Forelimb muscle (tissue), 1 donor: ENCODE measurements around the gene NUAK1. TPM values are rescaled to one million over a fixed set of nuclear protein-coding genes. Genes with fewer than 3 reads are reported as not detected.
"Not testable (repeated sequence)": the region's sequence is repeated elsewhere in the genome, so short reads cannot be mapped to it uniquely, and the experiment has no call there.

Source experiments
- DNase-seq: peaks from one replicate; pipeline ENCODE4 v3.0.0-alpha.2; 2013; ENCODE audit warnings: low read depth
- polyA plus RNA-seq: library from polyadenylated mRNA; unstranded; fragments of 120-200 nt; gene quantifications from one replicate; pipeline ENCODE4 v1.2.1, GENCODE V29; 2013; ENCODE audit not compliant: insufficient read length

NUAK1 gene
- polyA plus RNA-seq, 1 donor, result 9.6 TPM

DNA sequence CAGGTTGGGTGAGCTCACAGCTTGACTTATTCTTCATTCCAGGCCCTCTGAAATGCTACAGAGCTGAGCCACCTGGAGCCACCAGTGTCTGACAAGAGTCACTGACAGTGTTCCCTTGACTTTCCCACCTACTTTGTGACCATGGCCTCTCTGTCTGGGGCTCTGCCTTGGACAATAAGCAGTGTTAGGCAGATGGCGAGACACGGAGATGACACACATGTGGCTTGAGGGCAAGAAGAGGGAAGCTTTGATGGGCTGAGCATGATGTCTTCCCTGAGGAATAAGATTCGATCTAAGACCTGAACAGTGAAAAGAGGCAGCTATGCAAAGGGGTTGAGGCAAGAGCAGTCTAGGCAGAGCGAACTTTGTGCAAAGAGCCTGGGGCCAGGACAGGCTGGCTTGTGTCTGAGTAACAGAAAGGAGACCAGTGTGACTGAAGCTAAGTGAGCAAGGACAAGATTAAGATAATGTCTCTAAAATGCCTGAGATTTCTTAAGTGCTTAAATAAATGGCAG is 105.5 kb downstream of the NUAK1 start:
- DNase-seq, result no peak

DNA sequence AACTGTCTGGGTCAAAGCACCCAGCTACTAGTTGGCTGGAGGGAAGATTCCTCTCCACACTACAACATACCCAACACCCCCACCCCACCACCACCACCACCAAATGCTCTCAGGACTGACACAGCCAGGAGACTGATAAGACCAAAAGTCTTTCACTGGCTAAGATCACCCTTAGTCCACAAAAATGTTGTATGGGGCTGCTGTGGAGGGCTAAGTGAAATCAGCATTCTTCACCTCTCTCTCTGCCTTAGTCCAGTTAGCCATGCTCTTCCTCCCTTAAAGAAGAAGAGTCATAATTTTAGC is 106.2 kb downstream of the NUAK1 start:
- no peak for DNase-seq

DNA sequence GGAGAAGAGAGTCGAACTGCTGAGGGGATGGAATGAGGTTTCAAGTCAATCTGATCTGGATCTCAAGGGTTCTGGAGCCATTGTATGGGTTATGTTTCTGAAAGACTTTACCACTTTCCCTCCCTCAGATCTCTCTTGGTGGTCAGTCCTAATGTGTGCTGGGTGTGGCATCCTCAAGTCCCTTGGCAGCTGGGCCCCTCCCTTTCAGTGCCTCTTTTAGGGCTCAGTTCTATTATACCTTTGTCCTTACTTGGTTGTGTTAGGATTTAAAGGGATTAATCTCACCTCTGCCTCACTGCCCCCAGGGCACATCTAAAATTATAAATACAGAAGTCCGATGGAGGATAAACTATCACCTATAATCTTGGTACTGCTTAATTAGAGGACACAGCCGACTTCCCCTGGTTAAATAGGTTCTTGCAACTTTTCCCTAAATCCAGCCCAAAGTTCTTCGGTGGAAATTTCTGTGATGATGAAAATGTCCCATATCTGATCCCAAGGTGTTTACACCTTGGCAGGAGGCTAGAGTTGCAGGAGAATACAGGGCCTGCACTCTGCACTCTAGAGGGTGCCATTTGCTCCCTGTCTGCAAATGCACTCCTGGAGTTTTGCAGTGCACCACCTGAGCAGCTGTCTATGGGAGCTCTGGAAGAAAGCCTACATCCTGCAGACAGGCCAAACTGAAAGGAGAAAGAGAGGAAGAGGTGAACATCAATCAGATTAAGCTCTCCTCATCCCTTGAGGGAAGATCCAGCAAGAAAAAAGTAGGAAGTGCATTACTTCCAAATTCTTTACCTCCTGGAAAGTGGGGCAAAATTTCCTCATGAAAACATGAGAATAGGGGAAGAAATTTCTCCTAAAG is 106.8 kb downstream of the NUAK1 start:
- DNase-seq, result no peak

DNA sequence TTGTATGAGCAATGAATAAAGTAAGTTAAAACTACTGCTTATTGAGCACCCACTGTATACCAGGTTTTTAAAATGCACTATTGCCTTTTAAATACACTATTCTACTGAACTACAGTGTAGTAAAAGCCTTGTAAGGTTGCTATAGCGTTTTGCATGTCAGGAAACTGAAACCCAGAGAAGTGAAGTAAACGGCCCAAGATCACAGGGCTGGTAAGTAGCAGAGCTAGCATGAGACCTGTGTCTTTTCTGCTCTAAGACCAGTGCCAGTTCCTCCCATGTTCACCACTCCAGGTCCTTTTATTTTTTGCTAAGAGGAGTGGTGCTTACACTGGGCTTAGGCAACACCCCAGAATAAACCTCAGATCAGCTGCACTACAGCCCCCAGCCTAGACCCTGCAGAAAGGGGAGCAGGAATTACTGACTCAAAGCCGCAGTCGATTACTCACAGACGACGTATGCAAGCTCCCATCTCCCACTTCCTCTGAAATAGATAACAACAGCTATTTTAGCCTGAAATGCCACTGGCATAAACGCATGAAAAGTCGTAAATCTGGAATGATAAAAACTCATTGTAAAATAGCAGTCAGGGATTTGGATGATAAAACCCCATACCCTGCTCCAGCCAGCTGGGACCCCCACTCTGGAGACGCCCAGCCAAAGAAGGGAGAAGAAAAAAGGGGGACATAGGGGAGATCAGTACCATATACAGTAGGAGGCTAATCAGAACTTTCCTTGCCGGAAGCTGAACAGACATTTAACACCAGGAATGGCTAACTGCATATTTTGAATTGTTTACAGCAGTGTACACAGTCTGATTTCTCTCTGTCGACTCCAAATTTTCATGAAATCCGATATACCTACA is 108.3 kb downstream of the NUAK1 start:
- no peak for DNase-seq

DNA sequence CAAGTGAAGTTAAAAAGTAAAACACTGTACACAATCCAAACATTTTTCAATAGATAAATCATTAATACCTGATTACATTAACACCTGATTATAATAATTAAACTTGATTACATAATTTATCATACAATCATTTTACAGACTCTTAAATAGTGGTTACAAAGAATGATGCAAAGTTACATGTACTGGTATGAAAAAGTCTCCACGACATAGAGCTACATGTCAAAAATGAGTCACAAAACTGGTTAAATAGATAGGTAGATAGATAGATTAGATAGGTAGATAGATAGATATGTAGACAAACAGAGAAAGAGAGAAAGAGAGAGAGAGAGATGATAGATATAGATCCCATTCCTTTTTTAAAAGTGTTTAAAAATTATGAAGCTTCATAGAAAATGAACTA is 109.2 kb downstream of the NUAK1 start:
- DNase-seq, result no peak

DNA sequence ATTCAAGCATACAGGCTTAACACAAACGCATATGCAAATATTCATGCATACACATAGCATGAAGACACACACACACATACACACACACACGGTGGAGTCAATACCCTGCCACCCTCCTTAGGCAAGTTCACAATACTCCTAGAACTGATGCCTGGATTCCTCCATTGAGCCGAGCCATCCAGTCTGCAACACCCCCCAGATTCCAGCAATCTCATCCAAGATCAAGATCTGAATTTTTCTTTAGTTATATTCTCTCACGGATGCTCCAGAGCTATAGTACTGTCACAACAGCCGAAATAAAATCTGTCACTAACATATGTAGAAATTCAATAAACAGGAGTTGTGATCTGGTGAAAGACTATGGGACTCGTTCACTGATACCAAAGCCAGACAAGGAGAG is 110.8 kb downstream of the NUAK1 start:
- no peak for DNase-seq

DNA sequence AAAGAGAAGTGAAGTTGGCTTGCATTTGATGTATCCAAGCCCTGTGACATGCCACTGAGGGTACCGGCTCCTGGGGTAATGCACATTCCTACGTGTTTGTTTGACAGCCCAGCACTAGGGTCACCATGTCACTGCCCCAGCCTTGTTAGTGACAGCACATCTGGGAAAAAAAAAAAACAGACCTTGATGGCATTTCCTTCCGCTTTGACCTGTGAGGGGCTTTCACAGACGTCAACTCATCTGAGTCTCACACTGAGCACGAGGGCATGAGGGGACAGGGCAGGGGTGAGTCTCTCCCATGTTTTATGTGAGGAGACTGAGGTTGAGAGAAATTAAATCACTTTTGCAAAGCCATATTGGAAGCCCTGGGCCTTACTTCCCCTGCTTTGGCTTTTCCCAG is 111.5 kb downstream of the NUAK1 start:
- no peak for DNase-seq

DNA sequence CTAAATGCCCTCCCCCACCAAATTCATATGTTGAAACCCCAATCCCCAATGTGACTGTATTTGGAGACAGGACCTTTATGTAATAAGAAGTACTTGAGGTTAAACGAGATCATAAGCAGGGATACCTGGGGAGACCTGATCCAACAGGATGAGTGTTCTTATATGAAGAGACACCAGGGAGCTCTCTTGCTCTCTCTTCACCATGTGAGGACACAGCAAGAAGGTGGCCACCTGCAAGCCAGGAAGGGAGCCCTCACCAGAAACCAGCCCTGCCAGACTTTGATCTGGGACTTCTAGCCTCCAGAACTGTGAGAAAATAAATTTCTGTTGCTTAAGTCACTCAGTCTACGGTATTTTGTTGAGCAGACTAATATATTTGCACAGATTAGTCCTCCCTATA is 113.6 kb downstream of the NUAK1 start:
- DNase-seq, result no peak

DNA sequence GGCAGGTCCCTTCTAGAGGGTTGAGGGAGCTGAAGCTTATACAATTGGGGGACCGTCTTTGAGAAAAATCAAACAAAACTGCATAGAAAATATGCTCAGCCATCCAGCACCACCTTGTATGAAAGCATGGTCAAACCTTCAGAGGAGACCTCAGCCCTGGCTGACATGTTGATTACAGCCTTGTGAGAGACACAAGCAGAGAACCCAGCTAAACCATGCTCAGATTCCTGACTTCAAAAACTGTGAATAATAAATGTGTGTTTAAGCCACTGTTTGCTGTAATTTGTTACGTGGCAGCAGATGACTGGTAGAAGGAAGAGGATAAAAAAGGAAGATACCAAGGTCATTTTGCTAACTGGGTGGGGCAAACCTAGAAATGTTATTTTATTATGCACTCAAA is 115.7 kb downstream of the NUAK1 start:
- no peak for DNase-seq

DNA sequence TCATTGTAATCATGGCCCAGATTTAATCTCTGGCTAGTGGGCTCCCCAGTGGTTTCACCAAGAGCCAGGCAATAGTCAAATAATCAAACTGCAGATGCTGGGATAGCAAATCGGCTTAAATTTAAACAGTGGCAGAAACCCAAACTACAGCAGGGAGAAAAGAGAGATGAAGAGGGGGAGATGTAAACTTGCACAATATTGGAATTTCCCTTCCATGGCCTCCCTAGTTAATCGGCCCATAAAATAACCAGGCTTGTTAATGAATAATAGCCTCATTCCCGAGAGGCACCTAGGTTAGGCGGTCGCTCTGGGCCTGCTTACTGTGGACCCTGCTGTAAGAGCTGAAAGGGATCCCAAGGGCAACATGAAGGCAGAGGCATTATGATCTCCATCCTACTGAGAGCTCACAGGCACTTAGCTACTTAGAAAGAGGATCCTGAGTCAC is 116.2 kb downstream of the NUAK1 start:
- no peak for DNase-seq

DNA sequence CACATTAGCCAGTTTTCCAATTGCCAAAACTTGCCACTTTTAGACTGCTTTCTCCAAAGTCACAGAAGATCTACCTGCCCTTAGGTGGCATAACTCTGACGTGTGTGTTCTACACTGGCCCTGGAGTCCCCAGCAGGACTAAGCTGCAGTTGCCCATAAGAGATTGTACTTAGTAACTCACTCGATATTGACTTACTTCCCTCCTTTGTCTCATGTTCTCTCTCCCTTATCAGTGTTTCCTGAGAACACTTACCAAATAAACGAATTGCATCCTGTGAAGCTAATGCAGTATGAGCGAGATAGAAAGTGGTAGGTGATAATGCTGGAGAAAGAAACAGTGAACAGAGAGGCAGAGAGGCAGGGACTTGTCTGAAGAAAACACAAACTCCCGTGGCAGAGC is 117.2 kb downstream of the NUAK1 start:
- DNase-seq, result no peak

DNA sequence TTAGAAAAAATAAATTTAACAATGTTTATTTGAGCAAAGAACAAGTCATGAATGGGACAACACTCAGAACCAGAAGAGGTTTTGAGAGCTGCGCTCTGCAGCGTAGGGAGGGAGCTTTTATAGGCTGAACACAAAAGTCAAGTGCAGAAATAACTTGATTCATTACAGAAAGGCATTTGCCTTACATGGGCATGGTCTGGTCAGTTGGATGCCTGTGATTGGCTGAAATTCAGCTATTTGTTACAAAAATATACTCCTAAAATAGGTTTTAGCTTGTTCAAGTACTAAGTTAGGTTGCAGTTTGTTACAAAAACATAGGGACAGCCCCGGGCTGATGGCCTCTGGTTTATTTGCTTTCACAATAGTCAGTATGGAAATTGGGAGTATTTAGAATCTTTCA is 118.0 kb downstream of the NUAK1 start:
- DNase-seq, result no peak

DNA sequence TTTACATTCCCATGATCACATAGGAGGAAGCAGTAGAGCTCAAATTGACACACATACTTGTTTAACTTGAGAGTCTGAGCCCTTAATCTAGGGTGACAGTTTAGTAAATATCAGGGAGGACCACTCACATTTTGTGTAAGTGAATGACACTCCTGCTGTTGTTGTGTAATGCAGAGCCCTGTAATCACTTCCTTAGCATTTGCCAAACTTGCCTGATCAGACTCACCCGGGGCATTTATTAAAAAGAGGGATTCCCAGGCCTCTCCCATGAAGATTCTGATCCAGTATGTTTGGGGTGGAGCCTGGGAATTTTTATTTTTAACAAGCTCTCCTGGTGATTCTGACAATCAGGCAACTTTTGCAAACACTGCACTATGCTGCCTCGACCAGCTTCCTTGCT is 119.6 kb downstream of the NUAK1 start:
- DNase-seq, result no peak

DNA sequence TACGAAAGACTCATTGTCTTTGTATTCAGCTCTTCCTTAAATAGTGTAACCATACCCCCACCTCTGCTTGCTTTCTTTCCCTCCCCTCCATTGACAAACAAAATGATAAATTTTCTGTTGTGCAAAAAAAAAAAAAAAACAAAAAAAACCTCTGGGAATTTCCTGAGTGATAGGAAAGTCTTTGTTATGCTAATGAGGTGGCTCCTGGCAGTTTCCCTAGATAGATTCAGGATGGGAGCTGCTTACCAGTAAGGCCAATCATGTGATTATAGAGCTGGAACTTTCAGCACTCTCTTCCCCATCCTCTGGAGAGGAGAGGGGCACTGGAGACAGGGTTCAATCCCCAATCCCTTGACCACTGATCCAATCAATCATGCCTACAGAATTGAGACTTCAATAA is 120.5 kb downstream of the NUAK1 start:
- no peak for DNase-seq

DNA sequence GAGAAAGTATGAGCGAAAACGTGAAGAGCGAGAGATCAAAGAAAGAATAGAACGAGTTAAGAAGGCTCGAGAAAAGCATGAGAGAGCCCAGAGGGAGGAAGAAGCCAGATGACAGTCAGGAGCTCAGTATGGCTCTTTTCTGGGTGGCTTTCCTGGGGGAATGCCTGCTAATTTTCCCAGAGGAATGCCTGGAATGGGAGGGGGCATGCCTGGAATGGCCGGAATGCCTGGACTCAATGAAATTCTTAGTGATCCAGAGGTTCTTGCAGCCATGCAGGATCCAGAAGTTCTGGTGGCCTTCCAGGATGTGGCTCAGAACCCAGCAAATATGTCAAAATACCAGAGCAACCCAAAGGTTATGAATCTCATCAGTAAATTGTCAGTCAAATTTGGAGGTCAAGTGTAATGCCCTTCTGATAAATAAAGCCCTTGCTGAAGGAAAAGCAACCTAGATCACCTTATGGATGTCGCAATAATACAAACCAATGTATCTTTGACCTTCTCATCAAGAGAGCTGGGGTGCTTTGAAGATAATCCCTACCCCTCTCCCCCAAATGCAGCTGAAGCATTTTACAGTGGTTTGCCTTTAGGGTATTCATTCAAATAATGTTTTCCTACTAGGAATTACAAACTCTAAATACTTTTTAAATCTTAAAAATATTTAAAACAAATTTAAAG is 122.0 kb downstream of the NUAK1 start:
- DNase-seq, result not testable (repeated sequence)

DNA sequence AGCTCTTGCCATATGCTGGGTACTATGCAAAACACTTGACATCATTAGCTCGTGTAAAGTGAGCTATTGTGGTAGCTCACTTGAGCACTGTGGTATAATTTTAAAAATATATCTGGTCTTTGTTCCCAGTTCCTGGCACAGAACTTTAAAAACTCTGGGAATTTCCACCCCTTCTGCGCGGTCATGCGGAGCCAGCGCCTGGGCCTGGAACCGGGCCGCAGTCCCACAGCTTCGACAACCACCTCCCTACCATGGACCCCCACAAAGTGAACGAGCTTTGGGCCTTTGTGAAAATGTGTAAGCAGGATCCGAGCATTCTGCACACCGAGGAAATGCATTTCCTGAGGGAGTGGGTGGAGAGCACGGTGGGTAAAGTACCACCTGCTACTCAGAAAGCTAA is 123.1 kb downstream of the NUAK1 start:
- DNase-seq, result no peak

DNA sequence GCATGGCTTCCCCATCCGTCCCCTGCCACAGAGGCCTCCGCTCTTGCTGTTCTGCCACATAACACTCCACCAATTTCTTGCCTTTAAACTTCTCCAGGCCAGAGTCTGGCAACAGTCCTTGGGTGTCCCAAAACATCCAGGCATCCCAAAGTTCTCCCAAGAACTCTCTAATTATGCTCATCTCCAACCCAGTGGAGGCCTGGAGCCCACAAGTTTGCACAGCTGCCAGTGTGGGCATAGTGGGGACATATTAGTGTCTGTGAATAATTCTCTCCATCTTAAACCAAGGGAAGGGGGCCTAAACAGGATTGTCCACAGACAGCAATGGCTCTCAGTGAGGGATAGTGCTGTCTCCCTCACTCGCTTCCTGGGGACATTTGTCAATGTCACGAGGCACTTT is 124.8 kb downstream of the NUAK1 start:
- DNase-seq, result no peak

Other genes starting within 250 kb of the NUAK1 start
- gene CKAP4, start 109.1 kb upstream of the NUAK1 start, polyA plus RNA-seq, result 73.5 TPM
- gene TCP11L2, start 163.8 kb upstream of the NUAK1 start, polyA plus RNA-seq, result 11.4 TPM
- gene POLR3B, start 218.8 kb upstream of the NUAK1 start, polyA plus RNA-seq, result 11.4 TPM